K562 (cell line): ENCODE results near the gene NAA10. TPM values are rescaled to one million over a fixed set of nuclear protein-coding genes. Genes with fewer than 3 reads are reported as not detected.
A peak's percentile ranks its signal among the peaks of the same experiment; 100 is the strongest.

Experiments used
- CBFA2T2 ChIP-seq: fragments of 450-650 bp; conservative IDR thresholded peaks from 2 replicates; pipeline ENCODE4 v1.6.1; 2017; ENCODE audit warnings: mild to moderate bottlenecking
- IFI16 ChIP-seq: fragments of 250-450 bp; sonication (Bioruptor Pico); IDR thresholded peaks from 2 replicates; pipeline ENCODE4 v2.1.2; 2022; ENCODE audit warnings: mild to moderate bottlenecking, inconsistent platforms
- MAFG ChIP-seq: fragments of 450-650 bp; conservative IDR thresholded peaks from 2 replicates; pipeline ENCODE4 v1.6.1; 2016; ENCODE audit warnings: missing genetic modification characterization, missing compliant biosample characterization
- MBD2 ChIP-seq: sonication (generic); IDR thresholded peaks from 2 replicates; pipeline ENCODE4 v1.6.1; 2016; ENCODE audit warnings: low read depth, borderline replicate concordance
- MECOM ChIP-seq: fragments of 250-450 bp; sonication (Bioruptor Pico); IDR thresholded peaks from 2 replicates; pipeline ENCODE4 v1.8.0; 2022; ENCODE audit warnings: inconsistent platforms
- MTA1 ChIP-seq: fragments of 450-650 bp; IDR thresholded peaks from 2 replicates; pipeline ENCODE4 v1.6.1; 2017; ENCODE audit warnings: borderline replicate concordance
- PTBP1 ChIP-seq: fragments of 200-400 bp; formaldehyde crosslinking; IDR thresholded peaks from 2 replicates; pipeline ENCODE4 v1.6.1; 2017; ENCODE audit warnings: low read depth, low read length
- SRSF9 ChIP-seq: fragments of 200-400 bp; formaldehyde crosslinking; IDR thresholded peaks from 2 replicates; pipeline ENCODE4 v1.6.1; 2017; ENCODE audit warnings: low read depth, low read length, borderline replicate concordance
- XRCC5 ChIP-seq: fragments of 200-400 bp; formaldehyde crosslinking; IDR thresholded peaks from 2 replicates; pipeline ENCODE4 v1.6.1; 2017; ENCODE audit warnings: low read depth, mild to moderate bottlenecking, low read length
- ZC3H8 ChIP-seq: fragments of 450-650 bp; IDR thresholded peaks from 2 replicates; pipeline ENCODE4 v1.6.1; 2017
- ZNF75A ChIP-seq: fragments of 450-650 bp; formaldehyde crosslinking; IDR thresholded peaks from 2 replicates; pipeline ENCODE4 v1.4.0; 2020; ENCODE audit warnings: mild to moderate bottlenecking
- polyA plus RNA-seq, 8 experiments: library from polyadenylated mRNA; depleted of rRNA in 4 of 8; stranded (reverse) in 5 of 8; unstranded in 3 of 8; fragments of >200 nt; fragmentation: Nextera tagmentation in 2 of 8; fragmentation: Illumina TruSeq in 1 of 8; extraction: Ambion mirVana in 2 of 8; extraction: Trizol in 1 of 8; gene quantifications; 2 replicates each; pipeline versions ENCODE4 v1.2.1 to v1.2.3, GENCODE V29; 2011 to 2014; ENCODE audit warnings: inconsistent platforms in 1 of 8, missing spikeins in 1 of 8
- total RNA-seq, 7 experiments: library from RNA; depleted of rRNA in 6 of 7; stranded (reverse); fragments of >200 nt in 6 of 7; fragmentation: Illumina TruSeq in 2 of 7; extraction: Trizol in 2 of 7; gene quantifications; 2 replicates each; pipeline versions ENCODE4 v1.2.1 to v1.2.3, GENCODE V29; 2011 to 2021; ENCODE audit warnings: low replicate concordance in 1 of 7
- TF ChIP-seq, protein P1 (sequence below): sonication (generic); formaldehyde crosslinking; IDR thresholded peaks from 2 replicates; pipeline ENCODE4 v1.8.1; 2023; ENCODE audit warnings: missing genetic modification reagents, mild to moderate bottlenecking, borderline replicate concordance
- TF ChIP-seq, protein P2 (sequence below): fragments of 450-650 bp; IDR thresholded peaks from 2 replicates; pipeline ENCODE4 v1.7.0; 2016; ENCODE audit warnings: borderline replicate concordance
- TF ChIP-seq, protein P3 (sequence below), 2 experiments: fragments of 450-650 bp in 1 of 2; IDR thresholded peaks; 2 replicates each; pipeline ENCODE4 v1.6.1; 2011 to 2017; ENCODE audit warnings: low read depth in 2 of 2, antibody characterized with exemption in 1 of 2, borderline replicate concordance in 1 of 2, low read length in 1 of 2, mild to moderate bottlenecking in 1 of 2, mixed read lengths in 1 of 2; ENCODE audit not compliant: control insufficient read depth in 1 of 2
- TF ChIP-seq, protein P4 (sequence below), 3 experiments: fragments of 200-800 bp in 1 of 3; sonication (Bioruptor generic) in 1 of 3; sonication (generic) in 1 of 3; formaldehyde crosslinking in 1 of 3; IDR thresholded peaks; 2 replicates each; pipeline versions ENCODE4 v1.6.1 to v1.8.0; 2016 to 2022; ENCODE audit warnings: mild to moderate bottlenecking in 2 of 3, missing compliant biosample characterization in 2 of 3, missing genetic modification characterization in 2 of 3, missing genetic modification reagents in 1 of 3

NAA10 gene
- total and polyA plus RNA-seq, 9 of the 15 experiments (the other 6 are each of a cell fraction or from before 2014, with no cell fraction given), result 11.1 to 250 (median 134) TPM

DNA sequence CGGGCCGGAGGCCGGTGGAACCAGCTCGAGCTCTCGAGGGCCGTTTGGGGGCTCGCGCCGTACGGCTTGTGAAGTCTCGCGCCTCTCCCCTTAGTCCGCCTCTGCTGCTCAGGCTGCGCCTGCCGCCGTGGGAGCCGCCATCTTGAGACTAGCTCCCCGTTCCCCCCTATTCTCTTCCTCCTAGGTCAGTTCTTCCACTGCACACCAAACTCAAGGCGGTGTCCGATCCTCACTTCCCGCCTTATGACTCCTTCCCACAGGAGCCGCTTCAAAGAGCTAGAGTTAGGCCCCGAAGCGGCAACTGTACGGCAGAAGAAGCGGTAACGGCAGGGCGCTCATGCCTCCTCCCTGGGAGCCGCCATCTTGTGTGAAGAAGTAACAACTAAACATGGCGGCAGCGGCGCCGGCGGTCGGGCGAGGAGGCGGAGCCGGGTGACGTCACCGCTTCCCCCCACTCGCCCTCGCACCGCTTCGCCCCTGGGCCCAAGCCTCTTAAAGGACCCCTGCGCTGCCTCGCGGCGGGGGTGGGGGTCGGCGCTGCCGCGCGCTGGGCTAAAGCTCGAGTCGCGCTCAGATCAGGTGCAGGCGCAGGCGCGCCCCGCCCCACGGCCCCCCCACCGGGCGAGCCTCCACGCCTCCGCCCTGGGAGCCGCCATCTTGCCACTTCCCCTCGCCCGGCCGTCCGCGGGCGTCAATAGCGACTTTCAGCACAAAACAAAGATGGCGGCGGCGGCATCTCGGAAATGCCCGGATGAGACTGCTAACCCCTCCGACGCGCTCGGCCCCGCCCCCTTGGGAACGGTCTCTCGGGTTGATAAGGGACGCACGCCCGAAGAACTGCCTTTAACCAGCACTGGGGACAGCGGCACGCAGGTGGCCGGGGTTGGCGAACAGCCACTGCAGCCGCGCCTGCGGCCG, 36.9 kb upstream of the NAA10 start, which contains the start of gene HCFC1 (continued):
- TF ChIP-seq, protein P1, sequence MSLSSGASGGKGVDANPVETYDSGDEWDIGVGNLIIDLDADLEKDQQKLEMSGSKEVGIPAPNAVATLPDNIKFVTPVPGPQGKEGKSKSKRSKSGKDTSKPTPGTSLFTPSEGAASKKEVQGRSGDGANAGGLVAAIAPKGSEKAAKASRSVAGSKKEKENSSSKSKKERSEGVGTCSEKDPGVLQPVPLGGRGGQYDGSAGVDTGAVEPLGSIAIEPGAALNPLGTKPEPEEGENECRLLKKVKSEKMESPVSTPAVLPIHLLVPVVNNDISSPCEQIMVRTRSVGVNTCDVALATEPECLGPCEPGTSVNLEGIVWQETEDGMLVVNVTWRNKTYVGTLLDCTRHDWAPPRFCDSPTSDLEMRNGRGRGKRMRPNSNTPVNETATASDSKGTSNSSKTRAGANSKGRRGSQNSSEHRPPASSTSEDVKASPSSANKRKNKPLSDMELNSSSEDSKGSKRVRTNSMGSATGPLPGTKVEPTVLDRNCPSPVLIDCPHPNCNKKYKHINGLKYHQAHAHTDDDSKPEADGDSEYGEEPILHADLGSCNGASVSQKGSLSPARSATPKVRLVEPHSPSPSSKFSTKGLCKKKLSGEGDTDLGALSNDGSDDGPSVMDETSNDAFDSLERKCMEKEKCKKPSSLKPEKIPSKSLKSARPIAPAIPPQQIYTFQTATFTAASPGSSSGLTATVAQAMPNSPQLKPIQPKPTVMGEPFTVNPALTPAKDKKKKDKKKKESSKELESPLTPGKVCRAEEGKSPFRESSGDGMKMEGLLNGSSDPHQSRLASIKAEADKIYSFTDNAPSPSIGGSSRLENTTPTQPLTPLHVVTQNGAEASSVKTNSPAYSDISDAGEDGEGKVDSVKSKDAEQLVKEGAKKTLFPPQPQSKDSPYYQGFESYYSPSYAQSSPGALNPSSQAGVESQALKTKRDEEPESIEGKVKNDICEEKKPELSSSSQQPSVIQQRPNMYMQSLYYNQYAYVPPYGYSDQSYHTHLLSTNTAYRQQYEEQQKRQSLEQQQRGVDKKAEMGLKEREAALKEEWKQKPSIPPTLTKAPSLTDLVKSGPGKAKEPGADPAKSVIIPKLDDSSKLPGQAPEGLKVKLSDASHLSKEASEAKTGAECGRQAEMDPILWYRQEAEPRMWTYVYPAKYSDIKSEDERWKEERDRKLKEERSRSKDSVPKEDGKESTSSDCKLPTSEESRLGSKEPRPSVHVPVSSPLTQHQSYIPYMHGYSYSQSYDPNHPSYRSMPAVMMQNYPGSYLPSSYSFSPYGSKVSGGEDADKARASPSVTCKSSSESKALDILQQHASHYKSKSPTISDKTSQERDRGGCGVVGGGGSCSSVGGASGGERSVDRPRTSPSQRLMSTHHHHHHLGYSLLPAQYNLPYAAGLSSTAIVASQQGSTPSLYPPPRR (CRISPR knock-in tag), result peak; percentile 88; the same call in 1 of the 2 replicates
- TF ChIP-seq IFI16 (CRISPR knock-in tag), result no peak
- TF ChIP-seq MBD2, result 0 out of 2 replicates have a peak, but pooled peaks have one; percentile 2
- TF ChIP-seq, protein P2, sequence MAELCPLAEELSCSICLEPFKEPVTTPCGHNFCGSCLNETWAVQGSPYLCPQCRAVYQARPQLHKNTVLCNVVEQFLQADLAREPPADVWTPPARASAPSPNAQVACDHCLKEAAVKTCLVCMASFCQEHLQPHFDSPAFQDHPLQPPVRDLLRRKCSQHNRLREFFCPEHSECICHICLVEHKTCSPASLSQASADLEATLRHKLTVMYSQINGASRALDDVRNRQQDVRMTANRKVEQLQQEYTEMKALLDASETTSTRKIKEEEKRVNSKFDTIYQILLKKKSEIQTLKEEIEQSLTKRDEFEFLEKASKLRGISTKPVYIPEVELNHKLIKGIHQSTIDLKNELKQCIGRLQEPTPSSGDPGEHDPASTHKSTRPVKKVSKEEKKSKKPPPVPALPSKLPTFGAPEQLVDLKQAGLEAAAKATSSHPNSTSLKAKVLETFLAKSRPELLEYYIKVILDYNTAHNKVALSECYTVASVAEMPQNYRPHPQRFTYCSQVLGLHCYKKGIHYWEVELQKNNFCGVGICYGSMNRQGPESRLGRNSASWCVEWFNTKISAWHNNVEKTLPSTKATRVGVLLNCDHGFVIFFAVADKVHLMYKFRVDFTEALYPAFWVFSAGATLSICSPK, result no peak
- TF ChIP-seq SRSF9, result no peak
- no peak for TF ChIP-seq MECOM (CRISPR knock-in tag)
- TF ChIP-seq ZNF75A (CRISPR knock-in tag), result no peak
- TF ChIP-seq PTBP1, result no peak
- no peak for TF ChIP-seq MTA1
- no peak for TF ChIP-seq ZC3H8
- TF ChIP-seq XRCC5, result no peak
- TF ChIP-seq, protein P3, sequence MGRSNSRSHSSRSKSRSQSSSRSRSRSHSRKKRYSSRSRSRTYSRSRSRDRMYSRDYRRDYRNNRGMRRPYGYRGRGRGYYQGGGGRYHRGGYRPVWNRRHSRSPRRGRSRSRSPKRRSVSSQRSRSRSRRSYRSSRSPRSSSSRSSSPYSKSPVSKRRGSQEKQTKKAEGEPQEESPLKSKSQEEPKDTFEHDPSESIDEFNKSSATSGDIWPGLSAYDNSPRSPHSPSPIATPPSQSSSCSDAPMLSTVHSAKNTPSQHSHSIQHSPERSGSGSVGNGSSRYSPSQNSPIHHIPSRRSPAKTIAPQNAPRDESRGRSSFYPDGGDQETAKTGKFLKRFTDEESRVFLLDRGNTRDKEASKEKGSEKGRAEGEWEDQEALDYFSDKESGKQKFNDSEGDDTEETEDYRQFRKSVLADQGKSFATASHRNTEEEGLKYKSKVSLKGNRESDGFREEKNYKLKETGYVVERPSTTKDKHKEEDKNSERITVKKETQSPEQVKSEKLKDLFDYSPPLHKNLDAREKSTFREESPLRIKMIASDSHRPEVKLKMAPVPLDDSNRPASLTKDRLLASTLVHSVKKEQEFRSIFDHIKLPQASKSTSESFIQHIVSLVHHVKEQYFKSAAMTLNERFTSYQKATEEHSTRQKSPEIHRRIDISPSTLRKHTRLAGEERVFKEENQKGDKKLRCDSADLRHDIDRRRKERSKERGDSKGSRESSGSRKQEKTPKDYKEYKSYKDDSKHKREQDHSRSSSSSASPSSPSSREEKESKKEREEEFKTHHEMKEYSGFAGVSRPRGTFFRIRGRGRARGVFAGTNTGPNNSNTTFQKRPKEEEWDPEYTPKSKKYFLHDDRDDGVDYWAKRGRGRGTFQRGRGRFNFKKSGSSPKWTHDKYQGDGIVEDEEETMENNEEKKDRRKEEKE (IDR thresholded peaks at IDR 0.05; ENCODE audit: borderline replicate concordance in 1 of 2, control insufficient read depth in 1 of 2, low read depth in 2 of 2, low read length in 1 of 2), result no peak
- TF ChIP-seq CBFA2T2, result no peak
- TF ChIP-seq, protein P4, sequence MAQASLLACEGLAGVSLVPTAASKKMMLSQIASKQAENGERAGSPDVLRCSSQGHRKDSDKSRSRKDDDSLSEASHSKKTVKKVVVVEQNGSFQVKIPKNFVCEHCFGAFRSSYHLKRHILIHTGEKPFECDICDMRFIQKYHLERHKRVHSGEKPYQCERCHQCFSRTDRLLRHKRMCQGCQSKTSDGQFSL (CRISPR knock-in tag; IDR thresholded peaks at IDR 0.05), result peak; percentile 98
- TF ChIP-seq, protein P4 (tag; IDR thresholded peaks at IDR 0.05), result peak in 1 of 2 experiments; percentile 96; a peak in 2 of 4 replicates
- no peak for TF ChIP-seq MAFG (tag)
